ENCODE measurements around the gene PTDSS2.
"Not testable (repeated sequence)": the region's sequence is repeated elsewhere in the genome, so short reads cannot be mapped to it uniquely, and the experiment has no call there.

Gene PTDSS2

GRCh38 chr11:516400-516799, 66.3 kb downstream of the PTDSS2 start:
- TF ChIP-seq CTCF (IDR thresholded peaks at IDR 0.05; ENCODE audit: insufficient read depth, low read length, poor library complexity, severe bottlenecking) = no peak
- Histone ChIP-seq H3K36me3 (ENCODE audit: control insufficient read depth, insufficient read depth, low read length) (no peaks in the 10 kb centered on the region; the same call in 1 of the 2 replicates), H3K27me3 (replicated peaks; ENCODE audit: control insufficient read depth, insufficient read depth, low read length) (no peaks in the 10 kb centered on the region), H3K4me3 (replicated peaks; ENCODE audit: low read depth, low read length) (no peak overlapping the region)
- DNase-seq (ENCODE audit: extremely low read depth, insufficient read length) = no peak

GRCh38 chr11:516918-517685, 67.0 kb downstream of the PTDSS2 start:
- H3K27me3 ChIP-seq (replicated peaks; ENCODE audit: control insufficient read depth, insufficient read depth, low read length); H3K4me3 ChIP-seq (replicated peaks; ENCODE audit: low read depth, low read length); DNase-seq (ENCODE audit: extremely low read depth, insufficient read length); H3K36me3 ChIP-seq (ENCODE audit: control insufficient read depth, insufficient read depth, low read length): not testable (repeated sequence)

DNA sequence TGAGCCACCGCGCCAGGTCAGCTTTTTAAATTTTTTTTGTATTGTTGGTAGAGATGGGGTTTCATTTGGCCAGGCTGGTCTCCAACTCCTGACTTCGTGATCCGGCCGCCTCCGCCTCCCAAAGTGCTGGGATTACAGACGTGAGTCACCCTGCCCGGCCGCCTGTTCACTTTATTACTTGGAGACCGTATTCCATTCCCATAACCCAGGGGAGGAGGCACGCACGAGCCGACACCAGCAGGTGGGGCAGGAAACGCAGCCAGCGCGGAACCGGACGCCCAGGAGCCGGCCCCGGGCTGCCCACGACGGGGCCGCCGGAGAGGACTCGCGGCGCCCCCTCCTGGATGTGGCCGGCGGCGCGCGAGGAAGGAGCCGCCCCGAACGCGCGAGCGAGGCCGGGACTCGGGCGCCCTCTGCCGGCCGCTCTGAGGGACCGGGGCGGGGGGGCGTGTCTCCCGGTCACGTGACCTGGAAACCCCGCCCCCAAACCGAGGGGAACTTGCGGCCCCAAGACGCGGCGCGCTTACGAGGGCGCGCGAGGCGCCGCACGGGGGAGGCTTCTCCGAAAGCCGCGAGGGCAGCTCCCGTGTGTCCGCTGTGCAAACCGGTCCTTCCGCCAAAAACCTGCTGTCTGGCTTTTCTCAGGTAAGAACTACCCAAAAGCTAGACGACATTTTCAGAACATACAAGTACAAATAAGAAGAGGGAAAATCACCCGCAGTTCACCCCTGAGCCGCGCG, 68.6 kb downstream of the PTDSS2 start:
- no peaks in the 10 kb centered on the region; the same call in 1 of the 2 replicates for H3K36me3 ChIP-seq (ENCODE audit: control insufficient read depth, insufficient read depth, low read length)
- peak; percentile 91 for DNase-seq (ENCODE audit: extremely low read depth, insufficient read length)
- peak; percentile 46 for TF ChIP-seq CTCF (IDR thresholded peaks at IDR 0.05; ENCODE audit: insufficient read depth, low read length, poor library complexity, severe bottlenecking)
- no peak overlapping the region for H3K4me3 ChIP-seq (replicated peaks; ENCODE audit: low read depth, low read length)
- H3K27me3 ChIP-seq (replicated peaks; ENCODE audit: control insufficient read depth, insufficient read depth, low read length) = no peaks in the 10 kb centered on the region

- Histone ChIP-seq H3K27me3 (replicated peaks; ENCODE audit: control insufficient read depth, insufficient read depth, low read length) (no peaks in the 10 kb centered on the region), H3K36me3 (ENCODE audit: control insufficient read depth, insufficient read depth, low read length) (no peaks in the 10 kb centered on the region), H3K4me3 (replicated peaks; ENCODE audit: low read depth, low read length) (no peak overlapping the region)
- no peak for TF ChIP-seq CTCF (IDR thresholded peaks at IDR 0.05; ENCODE audit: insufficient read depth, low read length, poor library complexity, severe bottlenecking)
- no peak for DNase-seq (ENCODE audit: extremely low read depth, insufficient read length)
Measured at GRCh38 chr11:520428-521176, 70.5 kb downstream of the PTDSS2 start.

GRCh38 chr11:521177-521688, 71.2 kb downstream of the PTDSS2 start:
- H3K4me3 ChIP-seq (replicated peaks; ENCODE audit: low read depth, low read length) = no peak overlapping the region
- no peak for TF ChIP-seq CTCF (IDR thresholded peaks at IDR 0.05; ENCODE audit: insufficient read depth, low read length, poor library complexity, severe bottlenecking)
- H3K27me3 ChIP-seq (replicated peaks; ENCODE audit: control insufficient read depth, insufficient read depth, low read length) = no peaks in the 10 kb centered on the region
- no peaks in the 10 kb centered on the region for H3K36me3 ChIP-seq (ENCODE audit: control insufficient read depth, insufficient read depth, low read length)
- no peak for DNase-seq (ENCODE audit: extremely low read depth, insufficient read length)
